IMR-90 (cell line): ENCODE data around the gene TRIO. TPM values are rescaled to one million over a fixed set of nuclear protein-coding genes. Genes with fewer than 3 reads are reported as not detected.

Experiments used
- ATAC-seq: fragments of 200-7000 bp; cut with Tn5 transposase; 2 replicates; pipeline ENCODE4 v1.9.1; 2020; ENCODE audit warnings: low read depth, mild to moderate bottlenecking, moderate library complexity
- BruUV-seq: library from RNA; stranded (reverse); fragments of 400-500 nt; replicated peaks from 2 replicates; lab custom pipeline; 2021; lab: Mats Ljungman, UMichigan
- CTCF ChIA-PET: fragments of 300-600 bp; formaldehyde crosslinking; extraction: SDS; loops from one replicate; lab custom pipeline; 2021; ENCODE audit warnings: antibody characterized with exemption; lab: Yijun Ruan, JAX
- POLR2A ChIA-PET: fragments of 300-600 bp; sonication (Branson Sonifier 250); formaldehyde crosslinking; loops from one replicate; lab custom pipeline; 2022; ENCODE audit warnings: antibody characterized with exemption; ENCODE audit not compliant: unreplicated experiment; lab: Charles Lee
- DNase-seq: peaks from one replicate; pipeline ENCODE4 v3.0.0; 2013
- H2AFZ ChIP-seq: replicated peaks from 2 replicates; pipeline ENCODE3; 2013; ENCODE audit warnings: low read length, mild to moderate bottlenecking; ENCODE audit not compliant: poor library complexity
- H2AK5ac ChIP-seq: 2 replicates; pipeline ENCODE4 v1.6.1; 2013; ENCODE audit warnings: low read depth, low read length, inconsistent platforms
- H2AK9ac ChIP-seq: replicated peaks from 2 replicates; pipeline ENCODE3; 2013; ENCODE audit warnings: mild to moderate bottlenecking, low read depth, low read length, moderate library complexity; ENCODE audit not compliant: poor library complexity
- H2BK120ac ChIP-seq: 2 replicates; pipeline ENCODE4 v1.6.1; 2013; ENCODE audit warnings: low read depth, low read length, inconsistent platforms
- H2BK15ac ChIP-seq: 3 replicates; pipeline ENCODE4 v1.6.1; 2013; ENCODE audit warnings: low read depth, low read length, inconsistent platforms
- H2BK20ac ChIP-seq: 2 replicates; pipeline ENCODE4 v1.6.1; 2013; ENCODE audit warnings: low read depth, mild to moderate bottlenecking, inconsistent platforms, low read length, moderate library complexity
- H2BK5ac ChIP-seq: 2 replicates; pipeline ENCODE4 v1.6.1; 2013; ENCODE audit warnings: mild to moderate bottlenecking, low read depth, low read length, inconsistent platforms; ENCODE audit not compliant: poor library complexity, severe bottlenecking
- H3K14ac ChIP-seq: replicated peaks from 2 replicates; pipeline ENCODE4 v1.6.1; 2013; ENCODE audit warnings: low read depth, low read length, inconsistent platforms
- H3K18ac ChIP-seq: 2 replicates; pipeline ENCODE4 v1.6.1; 2013; ENCODE audit warnings: low read depth, low read length, control low read depth
- H3K23ac ChIP-seq: 2 replicates; pipeline ENCODE4 v1.6.1; 2013; ENCODE audit warnings: low read depth, low read length, inconsistent platforms
- H3K27ac ChIP-seq: 2 replicates; pipeline ENCODE4 v1.5.1; 2013; ENCODE audit warnings: mild to moderate bottlenecking, control low read depth, low read length; ENCODE audit not compliant: insufficient read depth
- H3K27me3 ChIP-seq: 2 replicates; pipeline ENCODE4 v1.6.1; 2013; ENCODE audit warnings: low read length; ENCODE audit not compliant: control insufficient read depth, insufficient read depth
- H3K36me3 ChIP-seq: 2 replicates; pipeline ENCODE4 v1.6.1; 2013; ENCODE audit warnings: low read length, mixed read lengths; ENCODE audit not compliant: control insufficient read depth, insufficient read depth
- H3K4ac ChIP-seq: 2 replicates; pipeline ENCODE4 v1.6.1; 2013; ENCODE audit warnings: low read depth, low read length, inconsistent platforms
- H3K4me1 ChIP-seq: 2 replicates; pipeline ENCODE4 v1.6.1; 2013; ENCODE audit warnings: low read length, mixed read lengths; ENCODE audit not compliant: control insufficient read depth, insufficient read depth
- H3K4me2 ChIP-seq: 2 replicates; pipeline ENCODE4 v1.6.1; 2013; ENCODE audit warnings: low read depth, mild to moderate bottlenecking, control low read depth, low read length, moderate library complexity
- H3K4me3 ChIP-seq: 2 replicates; pipeline ENCODE4 v1.5.1; 2013; ENCODE audit warnings: low read depth, mild to moderate bottlenecking, control low read depth, low read length, moderate library complexity; ENCODE audit not compliant: insufficient read depth
- H3K56ac ChIP-seq: 2 replicates; pipeline ENCODE4 v1.6.1; 2013; ENCODE audit warnings: low read length, inconsistent platforms; ENCODE audit not compliant: insufficient read depth; ENCODE audit errors: extremely low read depth
- H3K79me1 ChIP-seq, 2 experiments: 2 replicates each; pipeline ENCODE4 v1.6.1; 2013; ENCODE audit warnings: low read length in 2 of 2, inconsistent platforms in 1 of 2, low read depth in 1 of 2
- H3K9ac ChIP-seq: 2 replicates; pipeline ENCODE4 v1.6.1; 2013; ENCODE audit warnings: low read depth, low read length, control low read depth
- H3K9me1 ChIP-seq: 2 replicates; pipeline ENCODE4 v1.6.1; 2013; ENCODE audit warnings: low read length, inconsistent platforms; ENCODE audit not compliant: insufficient read depth
- H3K9me3 ChIP-seq: 2 replicates; pipeline ENCODE4 v1.6.1; 2013; ENCODE audit warnings: low read length; ENCODE audit not compliant: control insufficient read depth, insufficient read depth
- H4K20me1 ChIP-seq: 2 replicates; pipeline ENCODE4 v1.6.1; 2013; ENCODE audit warnings: low read length, inconsistent platforms; ENCODE audit not compliant: insufficient read depth
- H4K5ac ChIP-seq: 2 replicates; pipeline ENCODE4 v1.6.1; 2013; ENCODE audit warnings: mild to moderate bottlenecking, low read depth, low read length, control low read depth
- H4K8ac ChIP-seq, 2 experiments: 2 replicates each; pipeline ENCODE4 v1.6.1; 2013; ENCODE audit warnings: low read depth in 2 of 2, low read length in 2 of 2, control low read depth in 1 of 2, inconsistent platforms in 1 of 2
- H4K91ac ChIP-seq: 2 replicates; pipeline ENCODE4 v1.6.1; 2013; ENCODE audit warnings: low read depth, low read length, inconsistent platforms; ENCODE audit not compliant: insufficient read depth
- CEBPB ChIP-seq: IDR thresholded peaks from 2 replicates; pipeline ENCODE4 v1.6.1; 2012; ENCODE audit warnings: low read depth, low read length, improper control_type of control experiment
- MAZ ChIP-seq: IDR thresholded peaks from 2 replicates; pipeline ENCODE4 v1.6.1; 2012; ENCODE audit warnings: low read depth, mild to moderate bottlenecking, low read length, improper control_type of control experiment, moderate library complexity, borderline replicate concordance
- MXI1 ChIP-seq: IDR thresholded peaks from 2 replicates; pipeline ENCODE4 v1.6.1; 2012; ENCODE audit warnings: low read depth, mild to moderate bottlenecking, low read length, moderate library complexity, borderline replicate concordance
- POLR2A ChIP-seq: IDR thresholded peaks from 2 replicates; pipeline ENCODE4 v1.6.1; 2012; ENCODE audit warnings: mild to moderate bottlenecking, low read depth, low read length
- RAD21 ChIP-seq: IDR thresholded peaks from 2 replicates; pipeline ENCODE4 v1.6.1; 2012; ENCODE audit warnings: low read length, improper control_type of control experiment
- RCOR1 ChIP-seq: IDR thresholded peaks from 2 replicates; pipeline ENCODE4 v1.6.1; 2012; ENCODE audit warnings: mild to moderate bottlenecking, low read length, improper control_type of control experiment; ENCODE audit not compliant: insufficient replicate concordance
- SMC3 ChIP-seq: fragments of 150-350 bp; IDR thresholded peaks from 2 replicates; pipeline ENCODE4 v1.6.1; 2016; ENCODE audit warnings: low read depth, mild to moderate bottlenecking, antibody characterized with exemption, low read length, moderate library complexity
- WGBS, 2 experiments: methylation state at CpG; one replicate each; pipeline versions ENCODE4 v1.1.5 to v1.1.7; 2013; ENCODE audit warnings: missing lambda C conversion rate in 2 of 2; ENCODE audit not compliant: insufficient read length in 1 of 2; ENCODE audit errors: extremely low coverage in 2 of 2; 5-methylcytosine and 5-hydroxymethylcytosine counted together
- dilution Hi-C: fragments of 300-500 bp; cut with HindIII; formaldehyde crosslinking; loops from one replicate; pipeline ENCODE4 v1.14.3; 2018; ENCODE audit warnings: low sequenced_read_pairs; ENCODE audit not compliant: unreplicated experiment
- in situ Hi-C: fragments of 300-500 bp; cut with MboI; formaldehyde crosslinking; loops from 3 replicates; pipeline ENCODE4 v1.14.3; 2019; ENCODE audit warnings: low sequenced_read_pairs, inconsistent platforms, mixed read lengths
- intact Hi-C: fragments of 100-400 bp; cut with micrococcal nuclease; formaldehyde crosslinking; loops from 2 replicates; pipeline ENCODE4 v1.10.0; 2022
- polyA plus RNA-seq, 3 experiments: library from polyadenylated mRNA; depleted of rRNA; stranded (reverse); fragments of >200 nt; gene quantifications; 2 replicates each; pipeline ENCODE4 v1.2.3, GENCODE V29; 2012; ENCODE audit warnings: low replicate concordance in 1 of 3
- total RNA-seq: library from RNA; depleted of rRNA; stranded (reverse); fragments of >200 nt; gene quantifications from 2 replicates; pipeline ENCODE4 v1.2.3, GENCODE V29; 2012
- TF ChIP-seq, protein P1 (sequence below): conservative IDR thresholded peaks from 2 replicates; pipeline ENCODE4 v1.5.1; 2012; ENCODE audit warnings: mild to moderate bottlenecking, low read depth, low read length, improper control_type of control experiment

TRIO gene
- total and polyA plus RNA-seq, 2 of the 4 experiments (the other 2 are of a cell fraction): 206 to 522 TPM

DNA sequence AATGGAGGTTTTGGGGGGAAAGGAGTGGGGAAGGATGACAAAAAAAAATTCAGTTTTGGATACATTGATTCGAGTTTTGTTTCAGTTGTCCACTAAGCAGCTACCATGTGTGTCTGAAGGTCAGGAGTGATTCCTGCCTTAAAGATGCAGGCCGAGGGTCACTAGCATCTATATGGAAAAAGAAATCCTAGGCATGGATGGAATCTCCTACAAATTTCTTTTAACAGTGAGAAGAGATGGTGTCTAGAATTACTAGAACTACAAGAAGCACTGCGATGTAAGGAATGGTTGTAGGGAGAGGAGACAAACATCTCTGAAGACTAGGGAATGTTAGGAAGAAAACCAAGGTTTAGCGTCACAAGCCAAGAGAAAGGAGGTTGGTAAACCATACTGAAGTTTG is 19.6 kb upstream of the TRIO start:
- CTCF ChIA-PET: no interaction called here
- no peak overlapping the region for H3K14ac ChIP-seq

More for the DNA sequence above, 19.6 kb upstream of the TRIO start:
- TF ChIP-seq MXI1 (no peak), RAD21 (no peak), SMC3 (no peak), MAZ (no peak), POLR2A (no peak), CEBPB (no peak), RCOR1 (no peak)
- TF ChIP-seq, protein P1, sequence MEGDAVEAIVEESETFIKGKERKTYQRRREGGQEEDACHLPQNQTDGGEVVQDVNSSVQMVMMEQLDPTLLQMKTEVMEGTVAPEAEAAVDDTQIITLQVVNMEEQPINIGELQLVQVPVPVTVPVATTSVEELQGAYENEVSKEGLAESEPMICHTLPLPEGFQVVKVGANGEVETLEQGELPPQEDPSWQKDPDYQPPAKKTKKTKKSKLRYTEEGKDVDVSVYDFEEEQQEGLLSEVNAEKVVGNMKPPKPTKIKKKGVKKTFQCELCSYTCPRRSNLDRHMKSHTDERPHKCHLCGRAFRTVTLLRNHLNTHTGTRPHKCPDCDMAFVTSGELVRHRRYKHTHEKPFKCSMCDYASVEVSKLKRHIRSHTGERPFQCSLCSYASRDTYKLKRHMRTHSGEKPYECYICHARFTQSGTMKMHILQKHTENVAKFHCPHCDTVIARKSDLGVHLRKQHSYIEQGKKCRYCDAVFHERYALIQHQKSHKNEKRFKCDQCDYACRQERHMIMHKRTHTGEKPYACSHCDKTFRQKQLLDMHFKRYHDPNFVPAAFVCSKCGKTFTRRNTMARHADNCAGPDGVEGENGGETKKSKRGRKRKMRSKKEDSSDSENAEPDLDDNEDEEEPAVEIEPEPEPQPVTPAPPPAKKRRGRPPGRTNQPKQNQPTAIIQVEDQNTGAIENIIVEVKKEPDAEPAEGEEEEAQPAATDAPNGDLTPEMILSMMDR: no peak
- H3K4me1 ChIP-seq: no peaks in the 10 kb centered on the region
- no peaks in the 10 kb centered on the region for H3K9me1 ChIP-seq
- H3K36me3 ChIP-seq: no peaks in the 10 kb centered on the region
- dilution Hi-C loops (no loop called here), in situ Hi-C loops (loop anchor here (25.0 kb wide), 1 partner anchor 539 kb away; the partner anchor contains the start of gene OTULIN), intact Hi-C loops (no loop called here)
- no peaks in the 10 kb centered on the region for H3K9me3 ChIP-seq
- no peak overlapping the region for H3K18ac ChIP-seq
- no peak overlapping the region for H2AFZ ChIP-seq
- no peak overlapping the region for H2BK15ac ChIP-seq
- no peak overlapping the region for H3K56ac ChIP-seq
- peak overlapping the region; percentile 29 for H2AK9ac ChIP-seq
- no peak overlapping the region for H3K4me2 ChIP-seq
- H3K9ac ChIP-seq: no peak overlapping the region
- no peak overlapping the region for H2AK5ac ChIP-seq
- no peak overlapping the region for H3K27ac ChIP-seq
- 100% methylated on average over 1 of the region's 4 CpGs; no CpG with 5 or more reads in 1 of the 2 experiments for WGBS, 2 experiments
- H3K4ac ChIP-seq: no peak overlapping the region
- no peak overlapping the region for H2BK20ac ChIP-seq
- POLR2A ChIA-PET: no interaction called here
- no peak overlapping the region for H2BK120ac ChIP-seq
- H4K5ac ChIP-seq: no peak overlapping the region
- H3K23ac ChIP-seq: no peak overlapping the region
- ATAC-seq (no peak), DNase-seq (no peak)
- no peak overlapping the region for H2BK5ac ChIP-seq
- BruUV-seq: no TSS peak
- 0 out of 2 replicates have a peak, but pooled peaks cover 2% of the 10 kb centered on the region for H3K27me3 ChIP-seq
- H4K91ac ChIP-seq: no peak overlapping the region
- H4K8ac ChIP-seq: no peak overlapping the region
- H3K4me3 ChIP-seq: no peak overlapping the region
- H3K79me1 ChIP-seq: no peaks in the 10 kb centered on the region
- H4K20me1 ChIP-seq: no peaks in the 10 kb centered on the region
